DMS153 treated with DMSO at 0.1 percent for 48 hours (cell line): Measurements from ENCODE around the gene SEMA5A.
A peak's percentile ranks its signal among the peaks of the same experiment; 100 is the strongest.

Experiments
- DNase-seq: peaks from one replicate; lab custom pipeline; 2025; ENCODE audit not compliant: unreplicated experiment; lab: John Stamatoyannopoulos, UW

Gene SEMA5A

GRCh38 chr5:9046756-9047481, 499.0 kb downstream of the SEMA5A start:
- no peak for DNase-seq

- no peak for DNase-seq
Observed at GRCh38 chr5:9045946-9046345, 499.9 kb downstream of the SEMA5A start.

GRCh38 chr5:9042241-9042640, 503.6 kb downstream of the SEMA5A start:
- no peak for DNase-seq

- no peak for DNase-seq
Observed at GRCh38 chr5:9040475-9040874, 505.4 kb downstream of the SEMA5A start.

GRCh38 chr5:9037048-9037447, 508.8 kb downstream of the SEMA5A start:
- DNase-seq: peak; percentile 25

GRCh38 chr5:9035346-9035745, 510.5 kb downstream of the SEMA5A start:
- DNase-seq: no peak

- peak; percentile 63 for DNase-seq
Observed at GRCh38 chr5:9034649-9035048, 511.2 kb downstream of the SEMA5A start.

- DNase-seq: no peak
Observed at GRCh38 chr5:9033524-9033923, 512.4 kb downstream of the SEMA5A start.

GRCh38 chr5:9025942-9026341, 519.9 kb downstream of the SEMA5A start:
- DNase-seq: no peak

- DNase-seq: no peak
Observed at GRCh38 chr5:9020996-9021395, 524.9 kb downstream of the SEMA5A start.

GRCh38 chr5:9015937-9016270, 530.0 kb downstream of the SEMA5A start:
- DNase-seq: no peak

- DNase-seq: no peak
Observed at GRCh38 chr5:9015260-9015936, 530.5 kb downstream of the SEMA5A start.

GRCh38 chr5:9013147-9013546, 532.7 kb downstream of the SEMA5A start:
- no peak for DNase-seq

GRCh38 chr5:9009931-9010651, 535.8 kb downstream of the SEMA5A start:
- no peak for DNase-seq

GRCh38 chr5:8997542-8998070, 548.3 kb downstream of the SEMA5A start:
- DNase-seq: no peak

GRCh38 chr5:8993031-8993430, 552.8 kb downstream of the SEMA5A start:
- no peak for DNase-seq
